Measurements from ENCODE around the gene TNN. TPM values are rescaled to one million over a fixed set of nuclear protein-coding genes. Genes with fewer than 3 reads are reported as not detected.

The TNN gene
- total RNA-seq, 1 experiment from 2014 or later: not detected

- ATAC-seq (peak; percentile 49), DNase-seq (peak; percentile 24)
- Histone ChIP-seq H3K4me1 (ENCODE audit: insufficient read depth, low read length) (peaks cover 17% of the 10 kb centered on the region), H2AFZ (ENCODE audit: low read length) (no peak overlapping the region), H3K79me2 (ENCODE audit: low read length) (no peaks in the 10 kb centered on the region), H3F3A (ENCODE audit: low read length, unreplicated experiment) (no peaks in the 10 kb centered on the region), H3K4me3 (ENCODE audit: low read length) (no peak overlapping the region), H3K27ac (ENCODE audit: low read length) (no peak overlapping the region), H3K27me3 (ENCODE audit: low read length) (no peaks in the 10 kb centered on the region), H3K9me3 (ENCODE audit: low read length) (no peaks in the 10 kb centered on the region), H3K9ac (ENCODE audit: low read length) (no peak overlapping the region), H3K4me2 (ENCODE audit: low read length) (no peak overlapping the region), H3K36me3 (ENCODE audit: low read depth, low read length) (no peaks in the 10 kb centered on the region), H4K20me1 (ENCODE audit: low read length) (no peaks in the 10 kb centered on the region), H3K9me2 (replicated peaks; ENCODE audit: low read length) (no peaks in the 10 kb centered on the region)
- no peak for TF ChIP-seq CTCF (conservative IDR thresholded peaks at IDR 0.05; ENCODE audit: low read depth, low read length)
- TF ChIP-seq EZH2phosphoT487 (IDR thresholded peaks at IDR 0.05; ENCODE audit: borderline replicate concordance, low read length): no peak
- no peak for TF ChIP-seq EZH2 (IDR thresholded peaks at IDR 0.05; ENCODE audit: low read length, unreplicated experiment)
- POLR2A ChIA-PET (ENCODE audit: unreplicated experiment): no interaction called here
- intact Hi-C loops (cut with micrococcal nuclease): no loop called here
- no TSS peak for BruUV-seq (replicated peaks)
- CTCF ChIA-PET: no interaction called here
These were observed 112.4 kb downstream of the TNN start for GRCh38 chr1:175179837-175180590.

- intact Hi-C loops (cut with micrococcal nuclease): no loop called here
- Histone ChIP-seq H3K4me3 (ENCODE audit: low read length) (no peak overlapping the region), H3K4me2 (ENCODE audit: low read length) (no peak overlapping the region), H3K4me1 (ENCODE audit: insufficient read depth, low read length) (0 out of 2 replicates have a peak, but pooled peaks cover 5% of the 10 kb centered on the region), H3K9ac (ENCODE audit: low read length) (no peak overlapping the region), H3K27me3 (ENCODE audit: low read length) (no peaks in the 10 kb centered on the region), H3K79me2 (ENCODE audit: low read length) (no peaks in the 10 kb centered on the region), H3K36me3 (ENCODE audit: low read depth, low read length) (no peaks in the 10 kb centered on the region), H3K27ac (ENCODE audit: low read length) (no peak overlapping the region), H3F3A (ENCODE audit: low read length, unreplicated experiment) (no peaks in the 10 kb centered on the region), H4K20me1 (ENCODE audit: low read length) (no peaks in the 10 kb centered on the region), H3K9me2 (replicated peaks; ENCODE audit: low read length) (no peaks in the 10 kb centered on the region), H2AFZ (ENCODE audit: low read length) (no peak overlapping the region), H3K9me3 (ENCODE audit: low read length) (no peaks in the 10 kb centered on the region)
- DNase-seq (no peak), ATAC-seq (no peak)
- ChIA-PET CTCF (no interaction called here), POLR2A (ENCODE audit: unreplicated experiment) (no interaction called here)
- no TSS peak for BruUV-seq (replicated peaks)
- TF ChIP-seq CTCF (conservative IDR thresholded peaks at IDR 0.05; ENCODE audit: low read depth, low read length) (no peak), EZH2phosphoT487 (IDR thresholded peaks at IDR 0.05; ENCODE audit: borderline replicate concordance, low read length) (no peak), EZH2 (IDR thresholded peaks at IDR 0.05; ENCODE audit: low read length, unreplicated experiment) (no peak)
These were observed 114.6 kb downstream of the TNN start for GRCh38 chr1:175182201-175182746.

- H3K27ac ChIP-seq (ENCODE audit: low read length): no peak overlapping the region
- H3K9me2 ChIP-seq (replicated peaks; ENCODE audit: low read length): no peaks in the 10 kb centered on the region
- H3K9ac ChIP-seq (ENCODE audit: low read length): no peak overlapping the region
- H3K4me2 ChIP-seq (ENCODE audit: low read length): no peak overlapping the region
- no peaks in the 10 kb centered on the region for H3K27me3 ChIP-seq (ENCODE audit: low read length)
- H4K20me1 ChIP-seq (ENCODE audit: low read length): no peaks in the 10 kb centered on the region
- 0 out of 2 replicates have a peak, but pooled peaks cover 5% of the 10 kb centered on the region for H3K4me1 ChIP-seq (ENCODE audit: insufficient read depth, low read length)
- no peak overlapping the region for H3K4me3 ChIP-seq (ENCODE audit: low read length)
- CTCF ChIA-PET: no interaction called here
- TF ChIP-seq EZH2phosphoT487 (IDR thresholded peaks at IDR 0.05; ENCODE audit: borderline replicate concordance, low read length) (no peak), CTCF (conservative IDR thresholded peaks at IDR 0.05; ENCODE audit: low read depth, low read length) (no peak), EZH2 (IDR thresholded peaks at IDR 0.05; ENCODE audit: low read length, unreplicated experiment) (no peak)
- H3K9me3 ChIP-seq (ENCODE audit: low read length): no peaks in the 10 kb centered on the region
- intact Hi-C loops (cut with micrococcal nuclease): no loop called here
- no peaks in the 10 kb centered on the region for H3K79me2 ChIP-seq (ENCODE audit: low read length)
- BruUV-seq (replicated peaks): no TSS peak
- H3F3A ChIP-seq (ENCODE audit: low read length, unreplicated experiment): no peaks in the 10 kb centered on the region
- no peak overlapping the region for H2AFZ ChIP-seq (ENCODE audit: low read length)
- ATAC-seq (no peak), DNase-seq (no peak)
- POLR2A ChIA-PET (ENCODE audit: unreplicated experiment): no interaction called here
- no peaks in the 10 kb centered on the region for H3K36me3 ChIP-seq (ENCODE audit: low read depth, low read length)
These were observed 116.0 kb downstream of the TNN start for GRCh38 chr1:175183586-175183985.
